H1 (cell line): ENCODE measurements around the gene CD163. TPM values are rescaled to one million over a fixed set of nuclear protein-coding genes. Genes with fewer than 3 reads are reported as not detected.

ENCODE experiments used
- CTCF ChIA-PET: fragments of 300-600 bp; sonication (Branson Sonifier 250); formaldehyde crosslinking; loops from one replicate; lab custom pipeline; 2021; ENCODE audit not compliant: partially characterized antibody; lab: Charles Lee
- POLR2A ChIA-PET: fragments of 300-600 bp; sonication (Branson Sonifier 250); formaldehyde crosslinking; loops from one replicate; lab custom pipeline; 2021; ENCODE audit warnings: inconsistent platforms; ENCODE audit not compliant: partially characterized antibody; lab: Charles Lee
- DNase-seq, 2 experiments: peaks; one replicate each; pipeline versions ENCODE4 v3.0.0 to v3.0.0-alpha.2; 2010 to 2022; ENCODE audit warnings: low spot score in 2 of 2, low read depth in 1 of 2, mixed read lengths in 1 of 2
- FAIRE-seq: peaks from 2 replicates; lab custom pipeline; 2011; peaks lifted over from hg19 to GRCh38; lab: Jason Lieb, UNC
- H2AFZ ChIP-seq: 2 replicates; pipeline ENCODE4 v1.8.1; 2012; ENCODE audit warnings: low read length, inconsistent platforms
- H2AK5ac ChIP-seq: 2 replicates; pipeline ENCODE4 v1.6.1; 2013; ENCODE audit warnings: low read depth, low read length
- H2BK120ac ChIP-seq: replicated peaks from 2 replicates; pipeline ENCODE3; 2013; ENCODE audit warnings: low read depth, low read length, inconsistent platforms
- H2BK12ac ChIP-seq: 2 replicates; pipeline ENCODE4 v1.6.1; 2013; ENCODE audit warnings: low read depth, low read length
- H2BK15ac ChIP-seq: 2 replicates; pipeline ENCODE4 v1.6.1; 2013; ENCODE audit warnings: low read length
- H2BK20ac ChIP-seq: 2 replicates; pipeline ENCODE4 v1.6.1; 2013; ENCODE audit warnings: low read length
- H2BK5ac ChIP-seq: 2 replicates; pipeline ENCODE4 v1.6.1; 2013; ENCODE audit warnings: low read depth, low read length
- H3K14ac ChIP-seq: 2 replicates; pipeline ENCODE4 v1.6.1; 2013; ENCODE audit warnings: inconsistent platforms; ENCODE audit not compliant: insufficient read length
- H3K18ac ChIP-seq: 2 replicates; pipeline ENCODE4 v1.6.1; 2013; ENCODE audit warnings: low read length; ENCODE audit errors: extremely low read depth
- H3K23ac ChIP-seq: 2 replicates; pipeline ENCODE4 v1.6.1; 2013; ENCODE audit warnings: inconsistent platforms; ENCODE audit not compliant: insufficient read length
- H3K23me2 ChIP-seq: 2 replicates; pipeline ENCODE4 v1.6.1; 2013; ENCODE audit warnings: low read depth, low read length
- H3K27ac ChIP-seq: 2 replicates; pipeline ENCODE4 v1.6.1; 2011; ENCODE audit warnings: low read depth, low read length, inconsistent platforms
- H3K27me3 ChIP-seq, 4 experiments: replicated peaks in 1 of 4; 1 replicate in 1 of 4; 2 replicates in 3 of 4; pipeline versions ENCODE4 v1.6.1 to v1.8.1; 2011 to 2013; ENCODE audit warnings: low read length in 3 of 4, mild to moderate bottlenecking in 3 of 4, inconsistent platforms in 2 of 4, mixed read lengths in 2 of 4, moderate library complexity in 1 of 4; ENCODE audit not compliant: control insufficient read depth in 3 of 4, insufficient read depth in 3 of 4; ENCODE audit errors: extremely low read depth in 1 of 4
- H3K36me3 ChIP-seq, 4 experiments: 2 replicates each; pipeline versions ENCODE4 v1.6.1 to v1.8.1; 2011 to 2013; ENCODE audit warnings: mild to moderate bottlenecking in 4 of 4, low read length in 3 of 4, moderate library complexity in 2 of 4, control low read depth in 1 of 4, inconsistent platforms in 1 of 4; ENCODE audit not compliant: insufficient read depth in 4 of 4, control insufficient read depth in 2 of 4
- H3K4ac ChIP-seq: replicated peaks from 2 replicates; pipeline ENCODE3; 2013; ENCODE audit warnings: low read length, low read depth, mixed read lengths, inconsistent platforms; ENCODE audit not compliant: insufficient read length
- H3K4me1 ChIP-seq, 4 experiments: replicated peaks in 1 of 4; 1 replicate in 1 of 4; 2 replicates in 3 of 4; pipeline versions ENCODE4 v1.6.1 to v1.8.1; 2011 to 2013; ENCODE audit warnings: low read length in 3 of 4, inconsistent platforms in 2 of 4, mixed read lengths in 1 of 4; ENCODE audit not compliant: insufficient read depth in 4 of 4, control insufficient read depth in 3 of 4
- H3K4me2 ChIP-seq, 2 experiments: 2 replicates each; pipeline versions ENCODE4 v1.6.1 to v1.8.1; 2011 to 2013; ENCODE audit warnings: low read depth in 2 of 2, low read length in 2 of 2, control low read depth in 1 of 2, inconsistent platforms in 1 of 2, mild to moderate bottlenecking in 1 of 2; ENCODE audit not compliant: insufficient read depth in 1 of 2
- H3K4me3 ChIP-seq, 4 experiments: fragments of 200-600, 300-600 bp in 1 of 4; sonication (generic), shearing (Covaris generic), sonication (Bioruptor Twin) in 1 of 4; 2 replicates each; pipeline versions ENCODE4 v1.5.1 to v1.8.1; 2011 to 2016; ENCODE audit warnings: low read length in 4 of 4, low read depth in 3 of 4, control low read depth in 2 of 4, inconsistent platforms in 2 of 4, mild to moderate bottlenecking in 2 of 4, mixed read lengths in 1 of 4, moderate library complexity in 1 of 4; ENCODE audit not compliant: insufficient read depth in 2 of 4; ENCODE audit errors: extremely low read depth in 1 of 4
- H3K56ac ChIP-seq: replicated peaks from 2 replicates; pipeline ENCODE3; 2013; ENCODE audit warnings: low read depth, mild to moderate bottlenecking, mixed read lengths, low read length, inconsistent platforms; ENCODE audit not compliant: insufficient read length
- H3K79me1 ChIP-seq: 2 replicates; pipeline ENCODE4 v1.6.1; 2013; ENCODE audit warnings: low read depth, low read length, control low read depth
- H3K79me2 ChIP-seq, 2 experiments: 2 replicates each; pipeline versions ENCODE4 v1.6.1 to v1.8.1; 2012 to 2013; ENCODE audit warnings: low read length in 2 of 2, mild to moderate bottlenecking in 2 of 2, inconsistent platforms in 1 of 2; ENCODE audit not compliant: insufficient read depth in 2 of 2, control insufficient read depth in 1 of 2
- H3K9ac ChIP-seq, 4 experiments: replicated peaks in 1 of 4; 1 replicate in 1 of 4; 2 replicates in 3 of 4; pipeline versions ENCODE4 v1.6.1 to v1.8.1; 2011 to 2013; ENCODE audit warnings: low read depth in 3 of 4, low read length in 3 of 4, control low read depth in 2 of 4, mild to moderate bottlenecking in 2 of 4, moderate library complexity in 2 of 4, inconsistent platforms in 1 of 4; ENCODE audit errors: extremely low read depth in 1 of 4
- H3K9me3 ChIP-seq, 2 experiments: 2 replicates each; pipeline versions ENCODE4 v1.6.1 to v1.8.1; 2012 to 2013; ENCODE audit warnings: mild to moderate bottlenecking in 2 of 2, moderate library complexity in 2 of 2, control low read depth in 1 of 2, inconsistent platforms in 1 of 2, low read depth in 1 of 2, low read length in 1 of 2, mixed read lengths in 1 of 2; ENCODE audit not compliant: insufficient read depth in 2 of 2
- H4K20me1 ChIP-seq, 2 experiments: replicated peaks in 1 of 2; 2 replicates each; pipeline versions ENCODE3 to v1.8.1; 2011 to 2013; ENCODE audit warnings: inconsistent platforms in 2 of 2, low read length in 2 of 2, mild to moderate bottlenecking in 1 of 2; ENCODE audit not compliant: insufficient read depth in 2 of 2, control insufficient read depth in 1 of 2
- H4K5ac ChIP-seq: 2 replicates; pipeline ENCODE4 v1.6.1; 2013; ENCODE audit warnings: low read length, low read depth, mixed read lengths, inconsistent platforms; ENCODE audit not compliant: insufficient read length
- H4K8ac ChIP-seq: 2 replicates; pipeline ENCODE4 v1.8.0; 2013; ENCODE audit warnings: mild to moderate bottlenecking, moderate library complexity, low read length, inconsistent platforms; ENCODE audit not compliant: insufficient read depth; ENCODE audit errors: extremely low read depth
- H4K91ac ChIP-seq: replicated peaks from 2 replicates; pipeline ENCODE3; 2013; ENCODE audit warnings: low read length, mixed read lengths, inconsistent platforms; ENCODE audit not compliant: insufficient read length
- CHD2 ChIP-seq: IDR thresholded peaks from 2 replicates; pipeline ENCODE4 v1.6.1; 2012; ENCODE audit warnings: low read length, improper control_type of control experiment
- GABPA ChIP-seq: IDR thresholded peaks from 2 replicates; pipeline ENCODE4 v1.6.1; 2011; ENCODE audit warnings: mild to moderate bottlenecking, low read length, moderate library complexity, borderline replicate concordance; ENCODE audit not compliant: insufficient read depth
- HDAC2 ChIP-seq, 2 experiments: fragments of 300-600 bp in 1 of 2; sonication (generic) in 1 of 2; IDR thresholded peaks; 2 replicates each; pipeline ENCODE4 v1.6.1; 2011 to 2012; ENCODE audit warnings: low read depth in 2 of 2, low read length in 2 of 2, mild to moderate bottlenecking in 2 of 2, moderate library complexity in 2 of 2, borderline replicate concordance in 1 of 2, inconsistent platforms in 1 of 2
- POLR2AphosphoS5 ChIP-seq: IDR thresholded peaks from 2 replicates; pipeline ENCODE4 v1.6.1; 2011; ENCODE audit warnings: low read depth, low read length
- RNF2 ChIP-seq: fragments of 200-900, 300-1000 bp; sonication (generic); IDR thresholded peaks from 2 replicates; pipeline ENCODE4 v1.7.1; 2016; ENCODE audit warnings: borderline replicate concordance, low read depth, mild to moderate bottlenecking, antibody characterized with exemption, low read length; ENCODE audit not compliant: poor library complexity, severe bottlenecking; ENCODE audit errors: missing control alignments
- SRF ChIP-seq: IDR thresholded peaks from 2 replicates; pipeline ENCODE4 v1.6.1; 2011; ENCODE audit warnings: mild to moderate bottlenecking, low read depth, low read length, moderate library complexity
- TAF7 ChIP-seq: optimal IDR thresholded peaks from 2 replicates; pipeline ENCODE3; 2011; ENCODE audit warnings: low read depth, mild to moderate bottlenecking, inconsistent platforms, low read length, moderate library complexity, borderline replicate concordance
- WGBS, 2 experiments: shearing (Covaris generic) in 1 of 2; methylation state at CpG; one replicate each; pipeline versions ENCODE4 v1.1.6 to v1.1.7; 2013 to 2015; ENCODE audit warnings: low lambda C conversion rate in 2 of 2, mixed read lengths in 2 of 2, inconsistent platforms in 1 of 2, low coverage in 1 of 2, missing lambda C conversion rate in 1 of 2; ENCODE audit not compliant: insufficient replicate concordance in 2 of 2, insufficient coverage in 1 of 2, insufficient read length in 1 of 2; ENCODE audit errors: extremely low coverage in 1 of 2, missing lambda C conversion rate in 1 of 2; 5-methylcytosine and 5-hydroxymethylcytosine counted together
- polyA plus RNA-seq, 7 experiments: library from polyadenylated mRNA; depleted of rRNA in 3 of 7; stranded (reverse) in 5 of 7; unstranded in 2 of 7; fragments of >200 nt in 5 of 7; fragments of 200-250 nt in 2 of 7; gene quantifications; 1 replicate in 5 of 7; 2 replicates in 1 of 7; 4 replicates in 1 of 7; pipeline versions ENCODE4 v1.2.1 to v1.2.3, GENCODE V29; 2011 to 2013; ENCODE audit warnings: missing spikeins in 2 of 7, mixed read lengths in 2 of 7
- total RNA-seq: library from RNA; stranded (reverse); fragmentation: NEBNext Ultra II Directional; extraction: Animal tissue kit (Norgen Biotek cat#: 25700); gene quantifications from 2 replicates; pipeline ENCODE4 v1.2.1, GENCODE V29; 2021
- TF ChIP-seq, protein P1 (sequence below), 3 experiments: IDR thresholded peaks; 1 replicate in 2 of 3; 2 replicates in 1 of 3; pipeline versions ENCODE4 v1.5.1 to v1.6.1; 2011; ENCODE audit warnings: low read length in 3 of 3, mild to moderate bottlenecking in 3 of 3, inconsistent platforms in 2 of 3, low read depth in 1 of 3, moderate library complexity in 1 of 3; ENCODE audit not compliant: insufficient read depth in 1 of 3; ENCODE audit errors: control extremely low read depth in 1 of 3

The CD163 gene
- total and polyA plus RNA-seq, 2 of the 8 experiments (the other 6 are each of a cell fraction or from before 2014, with no cell fraction given): 0.02 TPM; not detected in 1

DNA sequence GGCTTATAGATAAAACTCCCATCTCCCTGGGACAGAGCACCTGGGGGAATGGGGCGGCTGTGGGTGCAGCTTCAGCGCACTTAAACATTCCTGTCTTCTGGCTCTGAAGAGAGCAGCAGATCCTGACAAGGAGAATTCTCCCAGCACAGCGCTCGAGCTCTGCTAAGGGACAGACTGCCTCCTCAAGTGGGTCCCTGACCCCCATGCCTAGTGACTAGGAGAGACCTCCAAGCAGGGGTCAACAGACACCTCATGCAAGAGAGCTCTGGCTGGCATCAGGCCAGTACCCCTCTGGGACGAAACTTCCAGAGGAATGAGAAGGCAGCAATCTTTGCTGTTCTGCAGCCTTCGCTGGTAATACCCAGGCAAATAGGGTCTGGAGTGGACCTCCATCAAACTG lies 31.5 kb downstream of the CD163 start:
- Histone ChIP-seq H3K4ac (no peak overlapping the region), H4K8ac (no peak overlapping the region), H3K36me3 (no peaks in the 10 kb centered on the region), H2AK5ac (no peak overlapping the region), H4K5ac (no peak overlapping the region), H2BK120ac (no peak overlapping the region), H3K27me3 (no peaks in the 10 kb centered on the region), H3K4me1 (no peaks in the 10 kb centered on the region), H2BK20ac (no peak overlapping the region), H2BK5ac (no peak overlapping the region), H3K23ac (no peak overlapping the region), H2BK15ac (no peak overlapping the region), H2BK12ac (no peak overlapping the region), H3K4me3 (no peak overlapping the region), H3K56ac (no peak overlapping the region), H4K91ac (no peak overlapping the region), H3K18ac (no peak overlapping the region), H3K9ac (no peak overlapping the region), H3K9me3 (no peaks in the 10 kb centered on the region), H3K23me2 (no peaks in the 10 kb centered on the region), H4K20me1 (no peaks in the 10 kb centered on the region), H3K14ac (no peak overlapping the region), H2AFZ (no peak overlapping the region), H3K27ac (no peak overlapping the region), H3K4me2 (no peak overlapping the region), H3K79me1 (no peaks in the 10 kb centered on the region), H3K79me2 (no peaks in the 10 kb centered on the region)
- 88% methylated on average over 6 of the region's 6 CpGs; no CpG with 5 or more reads in 1 of the 2 experiments for WGBS, 2 experiments
- TF ChIP-seq TAF7: no peak
- TF ChIP-seq RNF2: no peak
- TF ChIP-seq HDAC2 (IDR thresholded peaks at IDR 0.05; ENCODE audit: borderline replicate concordance in 1 of 2, low read depth in 2 of 2, low read length in 2 of 2): no peak
- TF ChIP-seq CHD2: no peak
- TF ChIP-seq, protein P1, sequence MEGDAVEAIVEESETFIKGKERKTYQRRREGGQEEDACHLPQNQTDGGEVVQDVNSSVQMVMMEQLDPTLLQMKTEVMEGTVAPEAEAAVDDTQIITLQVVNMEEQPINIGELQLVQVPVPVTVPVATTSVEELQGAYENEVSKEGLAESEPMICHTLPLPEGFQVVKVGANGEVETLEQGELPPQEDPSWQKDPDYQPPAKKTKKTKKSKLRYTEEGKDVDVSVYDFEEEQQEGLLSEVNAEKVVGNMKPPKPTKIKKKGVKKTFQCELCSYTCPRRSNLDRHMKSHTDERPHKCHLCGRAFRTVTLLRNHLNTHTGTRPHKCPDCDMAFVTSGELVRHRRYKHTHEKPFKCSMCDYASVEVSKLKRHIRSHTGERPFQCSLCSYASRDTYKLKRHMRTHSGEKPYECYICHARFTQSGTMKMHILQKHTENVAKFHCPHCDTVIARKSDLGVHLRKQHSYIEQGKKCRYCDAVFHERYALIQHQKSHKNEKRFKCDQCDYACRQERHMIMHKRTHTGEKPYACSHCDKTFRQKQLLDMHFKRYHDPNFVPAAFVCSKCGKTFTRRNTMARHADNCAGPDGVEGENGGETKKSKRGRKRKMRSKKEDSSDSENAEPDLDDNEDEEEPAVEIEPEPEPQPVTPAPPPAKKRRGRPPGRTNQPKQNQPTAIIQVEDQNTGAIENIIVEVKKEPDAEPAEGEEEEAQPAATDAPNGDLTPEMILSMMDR (IDR thresholded peaks at IDR 0.05; ENCODE audit: control extremely low read depth in 1 of 3, insufficient read depth in 1 of 3, low read depth in 1 of 3, low read length in 3 of 3): no peak
- TF ChIP-seq GABPA: no peak
- no peak for TF ChIP-seq SRF
- TF ChIP-seq POLR2AphosphoS5: no peak
- ChIA-PET CTCF (interaction anchor here (1.0 to 2.1 kb wide), 3 partner anchors 9 to 99 kb away, joined by 3 to 6 read pairs (median 4); no protein-coding TSS in a partner anchor), POLR2A (no interaction called here)
- FAIRE-seq (no peak), DNase-seq (no peak)
